Trophoblast cell (in vitro differentiated cells and primary cell): Measurements from ENCODE around the gene LHPP.

Experiments used
- DNase-seq, 2 donors: peaks; one replicate each; pipeline ENCODE4 v3.0.0-alpha.2; 2016
- H2AFZ ChIP-seq: 2 replicates; pipeline ENCODE4 v1.6.1; 2013; ENCODE audit warnings: low read length, moderate library complexity, mild to moderate bottlenecking; ENCODE audit not compliant: insufficient read depth, poor library complexity
- H2AK5ac ChIP-seq: 2 replicates; pipeline ENCODE4 v1.6.1; 2013; ENCODE audit warnings: mild to moderate bottlenecking, low read length
- H2BK120ac ChIP-seq: 2 replicates; pipeline ENCODE4 v1.6.1; 2013; ENCODE audit warnings: low read length, mild to moderate bottlenecking, moderate library complexity; ENCODE audit not compliant: insufficient read depth, poor library complexity
- H2BK12ac ChIP-seq: 2 replicates; pipeline ENCODE4 v1.6.1; 2013; ENCODE audit warnings: mild to moderate bottlenecking, low read length, moderate library complexity
- H2BK5ac ChIP-seq: 2 replicates; pipeline ENCODE4 v1.6.1; 2013; ENCODE audit warnings: low read length, low read depth, moderate library complexity, mild to moderate bottlenecking; ENCODE audit not compliant: poor library complexity
- H3K14ac ChIP-seq: 2 replicates; pipeline ENCODE4 v1.6.1; 2013; ENCODE audit warnings: mild to moderate bottlenecking, low read length
- H3K18ac ChIP-seq: 2 replicates; pipeline ENCODE4 v1.6.1; 2013; ENCODE audit warnings: mild to moderate bottlenecking, low read length
- H3K23ac ChIP-seq: 2 replicates; pipeline ENCODE4 v1.6.1; 2013; ENCODE audit warnings: low read length
- H3K27ac ChIP-seq: 2 replicates; pipeline ENCODE4 v1.5.1; 2013; ENCODE audit warnings: low read depth, mild to moderate bottlenecking, inconsistent platforms, low read length, moderate library complexity
- H3K27me3 ChIP-seq: 2 replicates; pipeline ENCODE4 v1.6.1; 2013; ENCODE audit warnings: inconsistent platforms, mild to moderate bottlenecking, low read length, moderate library complexity; ENCODE audit not compliant: insufficient read depth
- H3K36me3 ChIP-seq, 2 experiments: 1 replicate in 1 of 2; 2 replicates in 1 of 2; pipeline ENCODE4 v1.6.1; 2013; ENCODE audit warnings: low read length in 2 of 2, mild to moderate bottlenecking in 2 of 2, moderate library complexity in 1 of 2; ENCODE audit not compliant: insufficient read depth in 2 of 2, control insufficient read depth in 1 of 2
- H3K4ac ChIP-seq: 2 replicates; pipeline ENCODE4 v1.6.1; 2013; ENCODE audit warnings: low read depth, mild to moderate bottlenecking, low read length, moderate library complexity
- H3K4me1 ChIP-seq, 2 experiments: 1 replicate in 1 of 2; 2 replicates in 1 of 2; pipeline ENCODE4 v1.6.1; 2013; ENCODE audit warnings: low read length in 2 of 2, mild to moderate bottlenecking in 2 of 2, moderate library complexity in 1 of 2; ENCODE audit not compliant: insufficient read depth in 2 of 2, control insufficient read depth in 1 of 2
- H3K4me2 ChIP-seq: 2 replicates; pipeline ENCODE4 v1.6.1; 2013; ENCODE audit warnings: inconsistent platforms, mild to moderate bottlenecking, low read length, moderate library complexity
- H3K4me3 ChIP-seq: 2 replicates; pipeline ENCODE4 v1.5.1; 2013; ENCODE audit warnings: mild to moderate bottlenecking, low read depth, low read length, inconsistent platforms
- H3K79me1 ChIP-seq: one replicate; pipeline ENCODE4 v1.6.1; 2013; ENCODE audit warnings: low read length
- H3K79me2 ChIP-seq: 2 replicates; pipeline ENCODE4 v1.6.1; 2013; ENCODE audit warnings: low read length, mild to moderate bottlenecking; ENCODE audit not compliant: control insufficient read depth, insufficient read depth, poor library complexity
- H3K9ac ChIP-seq: 2 replicates; pipeline ENCODE4 v1.6.1; 2013; ENCODE audit warnings: mild to moderate bottlenecking, low read length
- H3K9me3 ChIP-seq: 2 replicates; pipeline ENCODE4 v1.6.1; 2013; ENCODE audit warnings: low read depth, mild to moderate bottlenecking, control low read depth, inconsistent platforms, low read length; ENCODE audit not compliant: insufficient read depth
- H4K12ac ChIP-seq: 2 replicates; pipeline ENCODE4 v1.6.1; 2013; ENCODE audit warnings: low read depth, mild to moderate bottlenecking, low read length, moderate library complexity
- H4K8ac ChIP-seq: 2 replicates; pipeline ENCODE4 v1.6.1; 2013; ENCODE audit warnings: low read depth, mild to moderate bottlenecking, low read length, moderate library complexity
- H4K91ac ChIP-seq: one replicate; pipeline ENCODE4 v1.6.1; 2013; ENCODE audit warnings: low read depth, mild to moderate bottlenecking, low read length, moderate library complexity
- WGBS: extraction: QIAGEN DNeasy Blood & Tissue Kit; methylation state at CpG from one replicate; pipeline ENCODE4 v1.1.7; 2013; ENCODE audit warnings: missing lambda C conversion rate; ENCODE audit not compliant: insufficient read length, insufficient coverage; ENCODE audit errors: extremely low coverage; 5-methylcytosine and 5-hydroxymethylcytosine counted together

The LHPP gene

DNA sequence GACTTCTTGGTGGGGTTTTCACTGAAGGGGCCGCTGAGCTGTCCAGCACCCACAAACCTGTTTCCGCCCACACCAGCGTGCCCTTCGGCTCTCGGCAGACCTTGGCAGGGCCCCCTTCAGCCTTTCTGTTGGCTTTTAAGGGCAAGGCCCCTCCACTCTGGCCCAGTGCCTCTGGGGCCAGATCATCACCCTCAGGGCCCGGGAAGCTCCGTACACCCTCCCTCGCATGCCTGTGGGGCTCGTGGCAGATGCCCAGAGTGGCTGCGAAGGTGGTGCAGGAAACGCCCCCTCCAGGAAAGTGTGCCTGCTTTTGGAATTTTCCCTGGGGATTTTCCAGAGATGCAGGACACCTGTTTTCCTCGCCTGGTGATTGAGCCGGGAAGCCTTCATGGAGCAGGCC lies 7.0 kb downstream of the LHPP start:
- no peaks in the 10 kb centered on the region for H3K27me3 ChIP-seq
- peaks cover 2 to 3% of the 10 kb centered on the region in 2 experiments for H3K4me1 ChIP-seq
- H2BK12ac ChIP-seq: no peak overlapping the region
- no peak overlapping the region for H4K91ac ChIP-seq
- H2AK5ac ChIP-seq: no peak overlapping the region
- no peak overlapping the region for H3K14ac ChIP-seq
- no peak overlapping the region for H4K8ac ChIP-seq
- no peak overlapping the region for H3K4me2 ChIP-seq
- H3K18ac ChIP-seq: no peak overlapping the region
- no peak overlapping the region for H2BK5ac ChIP-seq
- no peak overlapping the region for H2AFZ ChIP-seq
- no peaks in the 10 kb centered on the region for H3K9me3 ChIP-seq
- no peak overlapping the region for H3K23ac ChIP-seq
- no peak overlapping the region for H3K4ac ChIP-seq
- no peaks in the 10 kb centered on the region for H3K36me3 ChIP-seq
- H3K79me1 ChIP-seq: no peaks in the 10 kb centered on the region
- H3K27ac ChIP-seq: no peak overlapping the region
- no peaks in the 10 kb centered on the region for H3K79me2 ChIP-seq
- no peak overlapping the region for H3K4me3 ChIP-seq
- no peak for DNase-seq
- H4K12ac ChIP-seq: no peak overlapping the region
- H2BK120ac ChIP-seq: no peak overlapping the region
- H3K9ac ChIP-seq: no peak overlapping the region
- no CpG with 5 or more reads among the region's 13 CpGs for WGBS

DNA sequence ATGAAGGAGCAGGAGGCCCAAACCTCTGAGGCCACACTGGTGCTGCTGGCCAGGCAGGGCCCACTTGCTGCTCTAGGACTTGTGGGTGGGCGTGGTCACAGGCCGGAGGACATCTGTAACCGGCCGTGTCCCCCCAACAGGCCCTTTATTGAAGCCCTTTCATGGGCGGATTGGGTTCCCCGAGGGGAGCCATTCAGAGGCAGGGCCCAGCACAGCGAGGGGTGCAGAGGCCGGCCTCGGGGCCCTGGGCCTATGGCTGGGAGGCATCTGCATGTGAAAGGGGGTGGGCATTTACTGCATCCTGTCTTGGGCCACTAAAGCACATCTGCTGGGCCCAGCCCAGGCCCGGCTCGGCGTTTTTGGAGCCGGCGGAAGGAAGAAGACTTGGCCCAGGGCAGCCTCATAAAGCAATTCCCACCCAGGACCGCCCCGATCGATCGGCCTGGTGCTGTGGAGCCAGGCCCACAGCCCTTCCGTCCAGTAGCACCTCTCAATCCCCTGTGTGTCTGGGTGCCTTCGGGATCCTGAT lies 8.4 kb downstream of the LHPP start:
- no peak overlapping the region for H3K23ac ChIP-seq
- no CpG with 5 or more reads among the region's 20 CpGs for WGBS
- H2AFZ ChIP-seq: no peak overlapping the region

DNA sequence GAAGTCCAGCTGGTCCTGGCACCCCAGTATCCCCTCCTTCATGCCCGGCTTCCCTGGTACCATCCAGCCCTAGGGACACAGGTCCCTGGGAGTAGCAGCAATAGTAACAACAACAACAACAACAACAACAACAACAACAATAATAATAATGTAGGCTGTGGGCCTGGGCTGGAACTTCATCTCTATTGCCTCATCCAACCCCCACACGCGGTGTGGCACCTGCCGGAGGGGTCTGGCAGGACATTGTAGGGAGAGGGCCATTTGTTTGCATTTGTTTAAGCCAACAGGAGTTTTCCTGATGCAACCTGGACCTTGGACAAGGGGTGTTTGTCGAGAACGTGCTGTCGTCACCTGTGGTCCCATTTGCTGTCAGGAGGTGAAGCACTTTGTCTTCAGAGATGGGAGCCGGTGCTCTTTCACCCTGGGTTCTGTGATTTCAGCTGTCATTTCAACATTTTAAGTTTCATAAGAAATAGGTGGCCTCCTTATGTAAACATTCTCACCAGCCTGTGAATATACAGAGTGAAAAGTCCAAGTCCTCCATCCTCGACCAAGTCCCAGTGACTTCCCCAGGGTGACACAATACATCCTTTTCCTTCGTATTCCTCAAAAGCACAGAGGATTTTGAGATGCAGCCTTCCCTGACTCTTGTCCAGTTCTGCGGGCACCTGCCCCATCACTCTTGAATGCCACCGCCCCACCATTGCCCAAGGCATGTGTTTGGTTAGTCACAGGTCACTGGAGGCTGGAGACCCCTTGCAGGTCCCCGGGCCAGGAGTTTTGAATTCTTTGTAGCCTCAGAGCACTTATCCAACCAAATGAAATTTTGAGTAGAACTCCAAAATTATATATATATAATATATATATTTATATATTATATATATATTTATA lies 9.2 kb downstream of the LHPP start:
- H3K79me1 ChIP-seq: no peaks in the 10 kb centered on the region

More for the DNA sequence above, 8.4 kb downstream of the LHPP start:
- Histone ChIP-seq H3K4me2 (no peak overlapping the region), H3K14ac (no peak overlapping the region), H3K27me3 (no peaks in the 10 kb centered on the region), H3K4me3 (no peak overlapping the region), H3K36me3 (no peaks in the 10 kb centered on the region), H3K9me3 (no peaks in the 10 kb centered on the region), H3K18ac (no peak overlapping the region), H3K4me1 (no peaks in the 10 kb centered on the region), H2BK5ac (no peak overlapping the region), H2AK5ac (no peak overlapping the region), H4K8ac (no peak overlapping the region), H3K79me1 (no peaks in the 10 kb centered on the region), H3K27ac (no peak overlapping the region), H3K79me2 (no peaks in the 10 kb centered on the region), H4K91ac (no peak overlapping the region), H2BK12ac (no peak overlapping the region), H3K4ac (no peak overlapping the region), H3K9ac (no peak overlapping the region), H4K12ac (no peak overlapping the region), H2BK120ac (no peak overlapping the region)
- DNase-seq: no peak

DNA sequence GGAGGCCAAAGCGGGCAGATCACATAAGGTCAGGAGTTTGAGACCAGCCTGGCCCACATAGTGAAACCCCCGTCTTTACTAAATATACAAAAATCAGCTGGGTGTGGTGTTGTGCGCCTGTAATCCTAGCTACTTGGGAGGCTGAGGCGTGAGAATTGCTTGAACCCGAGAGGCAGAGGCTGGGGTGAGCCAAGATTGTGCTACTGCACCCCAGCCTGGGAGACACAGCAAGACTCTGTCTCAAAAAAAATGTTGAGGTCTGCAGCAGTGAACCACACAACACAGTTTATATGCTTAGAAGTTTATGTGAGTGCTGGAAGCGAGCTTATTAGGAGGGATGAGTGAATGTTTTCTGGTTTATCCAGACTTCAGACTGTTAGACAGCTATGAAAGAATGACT lies 10.4 kb downstream of the LHPP start:
- no peak overlapping the region for H4K12ac ChIP-seq
- H2BK5ac ChIP-seq: no peak overlapping the region

More for the DNA sequence above, 9.2 kb downstream of the LHPP start:
- Histone ChIP-seq H2AK5ac (no peak overlapping the region), H4K8ac (no peak overlapping the region), H4K91ac (no peak overlapping the region), H2BK12ac (no peak overlapping the region), H3K4me3 (no peak overlapping the region), H2AFZ (no peak overlapping the region), H3K36me3 (no peaks in the 10 kb centered on the region), H3K4me2 (no peak overlapping the region), H3K14ac (no peak overlapping the region), H3K4me1 (no peaks in the 10 kb centered on the region), H2BK5ac (no peak overlapping the region), H2BK120ac (no peak overlapping the region), H3K4ac (no peak overlapping the region), H3K23ac (no peak overlapping the region), H3K9ac (no peak overlapping the region), H3K9me3 (no peaks in the 10 kb centered on the region), H3K18ac (no peak overlapping the region), H3K27me3 (no peaks in the 10 kb centered on the region), H4K12ac (no peak overlapping the region), H3K27ac (no peak overlapping the region), H3K79me2 (no peaks in the 10 kb centered on the region)
- DNase-seq: no peak
- no CpG with 5 or more reads among the region's 13 CpGs for WGBS

More for the DNA sequence above, 10.4 kb downstream of the LHPP start:
- no CpG with 5 or more reads among the region's 6 CpGs for WGBS
- H3K79me1 ChIP-seq: no peaks in the 10 kb centered on the region
- no peak overlapping the region for H2BK120ac ChIP-seq
- H3K18ac ChIP-seq: no peak overlapping the region
- H3K36me3 ChIP-seq: no peaks in the 10 kb centered on the region
- H3K4me1 ChIP-seq: no peaks in the 10 kb centered on the region
- H3K23ac ChIP-seq: no peak overlapping the region
- H3K27me3 ChIP-seq: no peaks in the 10 kb centered on the region
- H3K4me2 ChIP-seq: no peak overlapping the region
- no peaks in the 10 kb centered on the region for H3K9me3 ChIP-seq
- H3K4me3 ChIP-seq: no peak overlapping the region
- H3K9ac ChIP-seq: no peak overlapping the region
- no peak overlapping the region for H2BK12ac ChIP-seq
- no peak overlapping the region for H2AK5ac ChIP-seq
- no peak overlapping the region for H4K8ac ChIP-seq
- DNase-seq: no peak
- no peaks in the 10 kb centered on the region for H3K79me2 ChIP-seq
- no peak overlapping the region for H4K91ac ChIP-seq
- no peak overlapping the region for H3K27ac ChIP-seq
- no peak overlapping the region for H2AFZ ChIP-seq
- no peak overlapping the region for H3K14ac ChIP-seq
- H3K4ac ChIP-seq: no peak overlapping the region
